Placental epithelial cell (primary cell): ENCODE measurements around the gene MOB3A. TPM values are rescaled to one million over a fixed set of nuclear protein-coding genes. Genes with fewer than 3 reads are reported as not detected.

ENCODE experiments used
- small RNA-seq: library from RNA; depleted of rRNA; stranded (forward); fragments of <200 nt; gene quantifications from one replicate; pipeline ENCODE3, GENCODE V24; 2012
- total RNA-seq: library from RNA; depleted of rRNA; stranded (reverse); fragments of >200 nt; gene quantifications from 2 replicates; pipeline ENCODE4 v1.2.3, GENCODE V29; 2012

Gene MOB3A
- total RNA-seq, result 17.7 and 22.7 TPM in 2 replicates

GRCh38 chr19:2096034-2096479, at the start of gene MOB3A:
MOB3A (minus strand) TSS chr19:2096326; CDS start chr19:2078560, 17,766 bp downstream.

GRCh38 chr19:2096480-2097202, 515 bp upstream of the MOB3A start, which contains the start of gene IZUMO4:
IZUMO4 (plus strand) TSS chr19:2096915; CDS start chr19:2096946, 31 bp downstream.

DNA sequence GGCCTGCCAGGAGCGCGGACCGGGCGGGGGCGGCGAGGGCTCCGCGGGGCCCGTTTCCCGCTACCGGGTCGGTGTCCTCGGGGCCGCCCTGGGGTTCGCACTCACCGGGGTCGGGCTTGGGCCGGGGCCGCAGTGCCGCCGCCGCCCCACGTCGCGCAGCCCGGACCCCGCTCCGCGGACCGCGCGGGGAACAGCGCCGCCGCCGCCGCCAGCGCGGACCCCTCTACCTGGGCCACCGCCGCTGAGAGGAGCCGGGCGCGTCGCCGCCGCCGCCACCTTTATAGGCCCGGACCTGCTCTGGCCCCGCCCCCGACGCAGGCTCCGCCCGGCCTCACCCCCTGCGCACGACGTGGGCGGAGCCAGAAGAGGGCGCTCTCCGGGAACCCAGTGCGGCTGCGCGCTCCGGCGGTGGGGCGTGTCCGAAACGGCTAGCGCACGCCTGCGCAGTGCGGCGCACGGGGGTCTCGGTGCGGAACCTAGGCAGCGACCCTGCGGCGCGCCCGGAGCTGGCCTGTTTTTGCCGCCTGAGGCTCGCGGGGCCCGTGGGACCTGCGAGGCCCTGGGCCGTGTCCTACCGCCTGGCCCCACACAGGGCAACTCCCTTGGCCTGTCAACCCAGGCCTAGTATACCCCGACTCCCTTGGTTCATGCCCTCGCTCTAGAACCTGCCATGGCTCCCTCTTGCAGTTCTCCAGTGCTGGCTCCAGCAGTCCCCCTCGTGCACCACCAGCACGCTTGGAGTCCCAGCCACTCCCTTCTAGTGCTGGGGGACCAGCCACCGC, 44.9 kb downstream of the MOB3A start, which contains the start of gene MKNK2:
Gene MKNK2, minus strand, starts transcription at position 254 of the 782 bp plus-strand sequence. CDS start 393 bp downstream, outside the sequence.

Small RNAs within 50 kb of the gene (small RNA-seq; reads per million reads assigned to genes)
- not detected for gene AC007136.1

Other genes starting within 250 kb of the MOB3A start
- gene REXO1, start 247.8 kb downstream of the MOB3A start, total RNA-seq, result 13.7 and 19.7 TPM in 2 replicates
- 5.5 and 6.5 TPM in 2 replicates for gene KLF16, start 232.7 kb downstream of the MOB3A start, total RNA-seq
- gene ABHD17A, start 210.8 kb downstream of the MOB3A start, total RNA-seq, result 80.1 and 125 TPM in 2 replicates
- 5.3 and 9.0 TPM in 2 replicates for gene ADAT3, start 190.9 kb downstream of the MOB3A start, total RNA-seq
- gene SCAMP4, start 190.9 kb downstream of the MOB3A start, total RNA-seq, result 51.4 and 80.5 TPM in 2 replicates
- gene CSNK1G2, start 155.2 kb downstream of the MOB3A start, total RNA-seq, result 60.1 and 73.4 TPM in 2 replicates
- 64.7 and 71.1 TPM in 2 replicates for gene BTBD2, start 80.6 kb downstream of the MOB3A start, total RNA-seq
- gene MKNK2, start 45.1 kb downstream of the MOB3A start, total RNA-seq, result 92.2 and 104 TPM in 2 replicates
- 0.65 and 3.5 TPM in 2 replicates for gene IZUMO4, start 589 bp upstream of the MOB3A start, total RNA-seq
- gene AP3D1, start 55.2 kb upstream of the MOB3A start, total RNA-seq, result 90.3 and 144 TPM in 2 replicates
- 7.8 and 11.8 TPM in 2 replicates for gene DOT1L, start 67.6 kb upstream of the MOB3A start, total RNA-seq
- 37.3 and 37.6 TPM in 2 replicates for gene PLEKHJ1, start 140.0 kb upstream of the MOB3A start, total RNA-seq
- gene SF3A2, start 140.5 kb upstream of the MOB3A start, total RNA-seq, result 23.6 and 52.6 TPM in 2 replicates
- 1.5 and 2.0 TPM in 2 replicates for gene AMH, start 153.0 kb upstream of the MOB3A start, total RNA-seq
- gene JSRP1, start 160.1 kb upstream of the MOB3A start, total RNA-seq, result 0.39 TPM in 1 of 2 replicates, not detected in the other
- under 0.01 TPM in 1 of 2 replicates, not detected in the other for gene PEAK3, start 185.8 kb upstream of the MOB3A start, total RNA-seq
- gene LINGO3, start 211.8 kb upstream of the MOB3A start, total RNA-seq, result not detected in 2 replicates
- 120 and 125 TPM in 2 replicates for gene LSM7, start 232.3 kb upstream of the MOB3A start, total RNA-seq
- gene SPPL2B, start 232.4 kb upstream of the MOB3A start, total RNA-seq, result 42.1 and 70.7 TPM in 2 replicates